Forelimb muscle (tissue), 1 donor: ENCODE measurements around the gene PPP1CB. TPM values are rescaled to one million over a fixed set of nuclear protein-coding genes. Genes with fewer than 3 reads are reported as not detected.

ENCODE experiments used
- polyA plus RNA-seq: library from polyadenylated mRNA; unstranded; fragments of 120-200 nt; gene quantifications from one replicate; pipeline ENCODE4 v1.2.1, GENCODE V29; 2013; ENCODE audit not compliant: insufficient read length

Gene PPP1CB
- polyA plus RNA-seq, 1 donor, result 195 TPM

Other genes with a start within 250 kb of the PPP1CB start
- 1.2 TPM for gene SPDYA, start 59.0 kb downstream of the PPP1CB start, polyA plus RNA-seq
- gene TRMT61B, start 118.5 kb downstream of the PPP1CB start, polyA plus RNA-seq, result 11.0 TPM
- gene WDR43, start 142.8 kb downstream of the PPP1CB start, polyA plus RNA-seq, result 27.2 TPM
- 1.9 TPM for gene TOGARAM2, start 229.5 kb downstream of the PPP1CB start, polyA plus RNA-seq